HCT116 (cell line): Measurements from ENCODE around the gene CCDC74B. TPM values are rescaled to one million over a fixed set of nuclear protein-coding genes. Genes with fewer than 3 reads are reported as not detected.
A peak's percentile ranks its signal among the peaks of the same experiment; 100 is the strongest.
"Not testable (repeated sequence)": the region's sequence is repeated elsewhere in the genome, so short reads cannot be mapped to it uniquely, and the experiment has no call there.

Source experiments
- ATAC-seq: fragments of 200-7000 bp; cut with Tn5 transposase; 2 replicates; pipeline ENCODE4 v1.9.1; 2020; ENCODE audit warnings: mild to moderate bottlenecking, moderate library complexity
- BruUV-seq: library from RNA; stranded (reverse); fragments of 400-500 nt; replicated peaks from 2 replicates; lab custom pipeline; 2021; lab: Mats Ljungman, UMichigan
- CTCF ChIA-PET: fragments of 300-600 bp; sonication (Branson Sonifier 250); formaldehyde crosslinking; loops from one replicate; lab custom pipeline; 2021; ENCODE audit warnings: antibody characterized with exemption; lab: Charles Lee
- POLR2A ChIA-PET: fragments of 300-600, 350-600 bp; sonication (Branson Sonifier 250); formaldehyde crosslinking; loops from one replicate; lab custom pipeline; 2021; ENCODE audit warnings: antibody characterized with exemption; lab: Charles Lee
- RAD21 ChIA-PET, 2 experiments: fragments of 300-600 bp; sonication (Branson Sonifier 250); formaldehyde crosslinking; loops; one replicate each; lab custom pipeline; 2023; ENCODE audit warnings: low total read pairs in 2 of 2; ENCODE audit not compliant: uncharacterized antibody in 2 of 2, unreplicated experiment in 2 of 2, low non-redundant PET in 1 of 2; lab: Charles Lee
- DNase-seq: peaks from one replicate; pipeline ENCODE4 v3.0.0-alpha.2; 2010; ENCODE audit warnings: low read depth, low spot score
- H2AFZ ChIP-seq: fragments of 200-600 bp; shearing (Covaris generic), sonication (generic); 2 replicates; pipeline ENCODE4 v1.6.1; 2017; ENCODE audit warnings: low read depth, mixed run types, mixed read lengths, antibody characterized with exemption, low read length; ENCODE audit not compliant: poor library complexity, severe bottlenecking
- H3K27ac ChIP-seq: 2 replicates; pipeline ENCODE4 v1.5.1; 2012; ENCODE audit warnings: low read depth, low read length
- H3K27me3 ChIP-seq: fragments of 200-600 bp; sonication (generic); 2 replicates; pipeline ENCODE4 v1.6.1; 2016; ENCODE audit warnings: mixed run types, low read length, mixed read lengths; ENCODE audit not compliant: insufficient read depth
- H3K36me3 ChIP-seq, 2 experiments: fragments of 200-500 bp in 1 of 2; fragments of 200-600 bp in 1 of 2; sonication (Bioruptor generic) in 1 of 2; sonication (generic) in 1 of 2; 2 replicates each; pipeline versions ENCODE4 v1.5.1 to v1.6.1; 2014 to 2016; ENCODE audit warnings: low read length in 2 of 2, inconsistent platforms in 1 of 2, mixed read lengths in 1 of 2, mixed run types in 1 of 2; ENCODE audit not compliant: insufficient read depth in 2 of 2, control insufficient read depth in 1 of 2
- H3K4me1 ChIP-seq, 2 experiments: fragments of 200-600 bp in 1 of 2; sonication (generic) in 1 of 2; 2 replicates each; pipeline versions ENCODE4 v1.5.1 to v1.6.1; 2012 to 2017; ENCODE audit warnings: low read length in 2 of 2, inconsistent platforms in 1 of 2, mild to moderate bottlenecking in 1 of 2, mixed read lengths in 1 of 2, mixed run types in 1 of 2, moderate library complexity in 1 of 2; ENCODE audit not compliant: insufficient read depth in 2 of 2, control insufficient read depth in 1 of 2
- H3K4me2 ChIP-seq: fragments of 200-600 bp; sonication (generic); 2 replicates; pipeline ENCODE4 v1.6.1; 2017; ENCODE audit warnings: mixed run types, low read length, mixed read lengths
- H3K4me3 ChIP-seq, 2 experiments: fragments of 200-600 bp in 1 of 2; sonication (generic) in 1 of 2; replicated peaks in 1 of 2; 2 replicates each; pipeline ENCODE4 v1.5.1; 2011 to 2016; ENCODE audit warnings: low read length in 2 of 2, control low read depth in 1 of 2, low read depth in 1 of 2, mild to moderate bottlenecking in 1 of 2, mixed read lengths in 1 of 2, mixed run types in 1 of 2
- H3K79me2 ChIP-seq: fragments of 200-600 bp; sonication (generic); 2 replicates; pipeline ENCODE4 v1.6.1; 2017; ENCODE audit warnings: mild to moderate bottlenecking, mixed run types, low read length, moderate library complexity, mixed read lengths; ENCODE audit not compliant: insufficient read depth
- H3K9ac ChIP-seq: fragments of 200-600 bp; sonication (generic); 2 replicates; pipeline ENCODE4 v1.6.1; 2016; ENCODE audit warnings: low read length, mixed read lengths
- H3K9me2 ChIP-seq: fragments of 200-600 bp; sonication (generic), shearing (Covaris generic); 2 replicates; pipeline ENCODE4 v1.6.1; 2017; ENCODE audit warnings: mixed run types, mild to moderate bottlenecking, moderate library complexity; ENCODE audit not compliant: insufficient read depth
- H3K9me3 ChIP-seq, 2 experiments: fragments of 200-500 bp in 1 of 2; fragments of 200-600 bp in 1 of 2; sonication (Bioruptor generic) in 1 of 2; sonication (generic) in 1 of 2; 2 replicates each; pipeline ENCODE4 v1.6.1; 2014 to 2017; ENCODE audit warnings: low read length in 2 of 2, mixed read lengths in 2 of 2, inconsistent platforms in 1 of 2, low read depth in 1 of 2, mild to moderate bottlenecking in 1 of 2, mixed run types in 1 of 2, moderate library complexity in 1 of 2; ENCODE audit not compliant: control insufficient read depth in 1 of 2, insufficient read depth in 1 of 2
- H4K20me1 ChIP-seq: fragments of 200-600 bp; sonication (generic), shearing (Covaris generic); 2 replicates; pipeline ENCODE4 v1.6.1; 2017; ENCODE audit warnings: mixed run types, mild to moderate bottlenecking, moderate library complexity; ENCODE audit not compliant: insufficient read depth
- ATF3 ChIP-seq: IDR thresholded peaks from 2 replicates; pipeline ENCODE4 v1.6.1; 2012
- CEBPB ChIP-seq: IDR thresholded peaks from 2 replicates; pipeline ENCODE4 v1.6.1; 2012; ENCODE audit warnings: low read depth
- CTCF ChIP-seq, 3 experiments: fragments of 200-600 bp in 1 of 3; sonication (generic) in 1 of 3; IDR thresholded peaks in 2 of 3; conservative IDR thresholded peaks in 1 of 3; 2 replicates each; pipeline ENCODE4 v1.5.1; 2012 to 2017; ENCODE audit warnings: low read depth in 2 of 3, low read length in 2 of 3, antibody characterized with exemption in 1 of 3, borderline replicate concordance in 1 of 3, control low read depth in 1 of 3, mild to moderate bottlenecking in 1 of 3, mixed read lengths in 1 of 3, mixed run types in 1 of 3, moderate library complexity in 1 of 3; ENCODE audit not compliant: insufficient read depth in 1 of 3
- EGR1 ChIP-seq: IDR thresholded peaks from 2 replicates; pipeline ENCODE4 v1.6.1; 2012; ENCODE audit warnings: low read depth
- EZH2 ChIP-seq: fragments of 200-600 bp; sonication (generic); IDR thresholded peaks from 2 replicates; pipeline ENCODE4 v1.6.1; 2017; ENCODE audit warnings: antibody characterized with exemption, mixed run types
- FOSL1 ChIP-seq: IDR thresholded peaks from 2 replicates; pipeline ENCODE4 v1.6.1; 2012; ENCODE audit warnings: low read depth
- JUND ChIP-seq: IDR thresholded peaks from 2 replicates; pipeline ENCODE4 v1.6.1; 2012
- MAX ChIP-seq: IDR thresholded peaks from 2 replicates; pipeline ENCODE4 v1.6.1; 2012
- SIN3A ChIP-seq: IDR thresholded peaks from 2 replicates; pipeline ENCODE4 v1.6.1; 2012; ENCODE audit warnings: low read depth
- ZNF274 ChIP-seq: fragments of 200-500 bp; sonication (Bioruptor generic); IDR thresholded peaks from 2 replicates; pipeline ENCODE4 v1.6.1; 2014; ENCODE audit warnings: mild to moderate bottlenecking, low read depth, low read length, inconsistent platforms
- intact Hi-C: fragments of 100-400 bp; cut with micrococcal nuclease; formaldehyde crosslinking; loops from 2 replicates; pipeline ENCODE4 v1.10.0; 2022
- total RNA-seq: library from RNA; stranded (reverse); gene quantifications from one replicate; pipeline ENCODE4 v1.2.1, GENCODE V29; 2021; ENCODE audit not compliant: unreplicated experiment

Gene CCDC74B
- total RNA-seq, 1 experiment from 2014 or later: 3.2 TPM

GRCh38 chr2:130157825-130158514 lies 13.1 kb upstream of the CCDC74B start:
- H3K4me2 ChIP-seq, H3K27ac ChIP-seq, H4K20me1 ChIP-seq, H3K79me2 ChIP-seq, H3K9me3 ChIP-seq, H3K9ac ChIP-seq, intact Hi-C loops, H3K36me3 ChIP-seq, BruUV-seq, H2AFZ ChIP-seq, DNase-seq, H3K27me3 ChIP-seq, H3K4me1 ChIP-seq, CTCF ChIA-PET, ATAC-seq, H3K9me2 ChIP-seq, POLR2A ChIA-PET, H3K4me3 ChIP-seq, RAD21 ChIA-PET: not testable (repeated sequence)

GRCh38 chr2:130157354-130157753 lies 12.4 kb upstream of the CCDC74B start:
- H3K9ac ChIP-seq, H3K36me3 ChIP-seq, H2AFZ ChIP-seq, DNase-seq, H3K4me1 ChIP-seq, H3K9me3 ChIP-seq, H3K9me2 ChIP-seq, H3K27me3 ChIP-seq, H3K79me2 ChIP-seq, H3K4me2 ChIP-seq, RAD21 ChIA-PET, BruUV-seq, H3K27ac ChIP-seq, H4K20me1 ChIP-seq, POLR2A ChIA-PET, ATAC-seq, CTCF ChIA-PET, intact Hi-C loops, H3K4me3 ChIP-seq: not testable (repeated sequence)

GRCh38 chr2:130156624-130157004 lies 11.7 kb upstream of the CCDC74B start:
- Histone ChIP-seq H3K79me2 (no peaks in the 10 kb centered on the region), H3K4me2 (no peak overlapping the region), H2AFZ (no peak overlapping the region), H3K9ac (no peak overlapping the region), H4K20me1 (no peaks in the 10 kb centered on the region), H3K9me3 (no peaks in the 10 kb centered on the region), H3K9me2 (no peaks in the 10 kb centered on the region), H3K4me3 (no peak overlapping the region), H3K27me3 (no peaks in the 10 kb centered on the region), H3K4me1 (no peaks in the 10 kb centered on the region), H3K36me3 (peaks cover 0 to 5% of the 10 kb centered on the region in 2 experiments; a peak in 1 of 4 replicates), H3K27ac (no peak overlapping the region)
- ChIA-PET POLR2A (no interaction called here), RAD21 (interaction anchor here in 1 of 2 experiments (1.2 kb wide), 1 partner anchor 176 kb away, joined by 3 read pairs; no protein-coding TSS in a partner anchor), CTCF (interaction anchor here (1.0 to 1.4 kb wide), 3 partner anchors 176 to 216 kb away, joined by 3 to 7 read pairs (median 4); no protein-coding TSS in a partner anchor)
- no TSS peak for BruUV-seq
- peak; percentile 1; the same call in 1 of the 2 replicates for ATAC-seq
- no peak for DNase-seq
- intact Hi-C loops: loop anchor here (1.0 kb wide), 1 partner anchor 176 kb away; no protein-coding TSS in a partner anchor
- TF ChIP-seq SIN3A (no peak), FOSL1 (no peak), MAX (no peak), CTCF (IDR thresholded peaks at IDR 0.05 in 2 of 3, conservative IDR thresholded peaks at IDR 0.05 in 1 of 3; ENCODE audit: borderline replicate concordance in 1 of 3, insufficient read depth in 1 of 3, low read depth in 2 of 3, low read length in 2 of 3) (no peak), EGR1 (no peak), EZH2 (no peak), JUND (no peak), CEBPB (no peak), ZNF274 (no peak), ATF3 (no peak)
